GM23338 (cell line): Measurements from ENCODE around the gene OSGEPL1. TPM values are rescaled to one million over a fixed set of nuclear protein-coding genes. Genes with fewer than 3 reads are reported as not detected.

ENCODE experiments used
- ATAC-seq: fragments of 200-7000 bp; cut with Tn5 transposase; 3 replicates; pipeline ENCODE4 v1.9.1; 2020
- DNase-seq: peaks from one replicate; pipeline ENCODE4 v3.0.0-alpha.2; 2015; ENCODE audit warnings: low spot score
- H2AFZ ChIP-seq: fragments of 200-600 bp; sonication (generic); 2 replicates; pipeline ENCODE4 v1.8.0; 2016; ENCODE audit warnings: antibody characterized with exemption, mild to moderate bottlenecking, moderate library complexity
- H3F3A ChIP-seq: fragments of 200-600 bp; sonication (generic); replicated peaks from 2 replicates; pipeline ENCODE4 v1.8.0; 2017; ENCODE audit warnings: antibody characterized with exemption, mixed run types, low read depth
- H3K27ac ChIP-seq: fragments of 200-600 bp; sonication (generic); 2 replicates; pipeline ENCODE4 v1.6.1; 2016; ENCODE audit warnings: low read depth
- H3K27me3 ChIP-seq: fragments of 200-600 bp; sonication (generic); 2 replicates; pipeline ENCODE4 v1.8.0; 2016; ENCODE audit warnings: mild to moderate bottlenecking, mixed run types, moderate library complexity; ENCODE audit not compliant: insufficient read depth
- H3K36me3 ChIP-seq: fragments of 200-600 bp; sonication (generic); 2 replicates; pipeline ENCODE4 v1.8.0; 2016; ENCODE audit warnings: mild to moderate bottlenecking; ENCODE audit not compliant: insufficient read depth
- H3K4me1 ChIP-seq: fragments of 200-600 bp; sonication (generic); 2 replicates; pipeline ENCODE4 v1.8.0; 2016; ENCODE audit warnings: mild to moderate bottlenecking, moderate library complexity; ENCODE audit not compliant: insufficient read depth
- H3K4me2 ChIP-seq: fragments of 200-600 bp; sonication (generic); 2 replicates; pipeline ENCODE4 v1.7.1; 2017; ENCODE audit warnings: mixed run types
- H3K4me3 ChIP-seq: fragments of 200-600 bp; sonication (generic); 2 replicates; pipeline ENCODE4 v1.6.1; 2016; ENCODE audit warnings: mixed run types
- H3K79me2 ChIP-seq: fragments of 200-600 bp; sonication (generic); replicated peaks from 2 replicates; pipeline ENCODE4 v1.8.0; 2017; ENCODE audit warnings: mild to moderate bottlenecking; ENCODE audit not compliant: insufficient read depth
- H3K9me2 ChIP-seq: fragments of 200-600 bp; sonication (generic); 2 replicates; pipeline ENCODE4 v1.8.0; 2017; ENCODE audit not compliant: insufficient read depth
- H4K20me1 ChIP-seq: fragments of 200-600 bp; sonication (generic); replicated peaks from 2 replicates; pipeline ENCODE4 v1.8.0; 2017; ENCODE audit warnings: mild to moderate bottlenecking; ENCODE audit not compliant: insufficient read depth
- H3K27ac Mint-ChIP-seq: 2 replicates; pipeline ENCODE4 v1.8.0; 2020; ENCODE audit warnings: inconsistent platforms, mild to moderate bottlenecking, moderate library complexity, mixed read lengths
- H3K27me3 Mint-ChIP-seq: 3 replicates; pipeline ENCODE4 v1.8.0; 2022; ENCODE audit warnings: low read depth, mild to moderate bottlenecking, moderate library complexity, mixed read lengths, inconsistent platforms; ENCODE audit not compliant: insufficient read depth, poor library complexity
- H3K36me3 Mint-ChIP-seq: 3 replicates; pipeline ENCODE4 v1.8.0; 2021; ENCODE audit warnings: low read depth, mild to moderate bottlenecking, inconsistent platforms, moderate library complexity, mixed read lengths
- H3K4me1 Mint-ChIP-seq: 3 replicates; pipeline ENCODE4 v1.8.0; 2020; ENCODE audit warnings: mild to moderate bottlenecking, inconsistent platforms, mixed read lengths
- H3K4me3 Mint-ChIP-seq: 3 replicates; pipeline ENCODE4 v1.8.0; 2021; ENCODE audit warnings: moderate library complexity, mild to moderate bottlenecking, inconsistent platforms, mixed read lengths
- H3K9me3 Mint-ChIP-seq: 3 replicates; pipeline ENCODE4 v1.8.0; 2020; ENCODE audit warnings: moderate library complexity, mild to moderate bottlenecking, inconsistent platforms, mixed read lengths
- CREB1 ChIP-seq: fragments of 250-450 bp; sonication (Bioruptor Pico); IDR thresholded peaks from 2 replicates; pipeline ENCODE4 v1.5.0; 2020; ENCODE audit warnings: low read depth, mild to moderate bottlenecking, moderate library complexity
- CTCF ChIP-seq, 2 experiments: fragments of 200-600 bp in 1 of 2; sonication (generic) in 1 of 2; conservative IDR thresholded peaks; 2 replicates each; pipeline versions ENCODE4 v1.5.1 to v1.6.1; 2016 to 2017; ENCODE audit warnings: antibody characterized with exemption in 2 of 2, low read depth in 2 of 2, mild to moderate bottlenecking in 2 of 2, moderate library complexity in 1 of 2
- ETS1 ChIP-seq: IDR thresholded peaks from 2 replicates; pipeline ENCODE4 v1.6.1; 2016; ENCODE audit warnings: antibody characterized with exemption
- EZH2 ChIP-seq: fragments of 200-600 bp; sonication (generic); IDR thresholded peaks from one replicate; pipeline ENCODE4 v1.8.0; 2017; ENCODE audit warnings: antibody characterized with exemption, mild to moderate bottlenecking, low read depth; ENCODE audit not compliant: unreplicated experiment
- EZH2phosphoT487 ChIP-seq: fragments of 200-600 bp; sonication (generic); IDR thresholded peaks from one replicate; pipeline ENCODE4 v1.8.1; 2018; ENCODE audit warnings: antibody characterized with exemption; ENCODE audit not compliant: unreplicated experiment
- JUNB ChIP-seq: IDR thresholded peaks from one replicate; pipeline ENCODE4 v1.6.1; 2016; ENCODE audit warnings: antibody characterized with exemption; ENCODE audit not compliant: unreplicated experiment
- NANOG ChIP-seq: IDR thresholded peaks from 2 replicates; pipeline ENCODE4 v1.6.1; 2016; ENCODE audit warnings: antibody characterized with exemption, borderline replicate concordance
- POLR2AphosphoS5 ChIP-seq: IDR thresholded peaks from 2 replicates; pipeline ENCODE4 v1.6.1; 2016; ENCODE audit warnings: antibody characterized with exemption, low read depth
- REST ChIP-seq: IDR thresholded peaks from one replicate; pipeline ENCODE4 v1.6.1; 2018; ENCODE audit warnings: antibody characterized with exemption; ENCODE audit not compliant: unreplicated experiment
- STAT1 ChIP-seq: IDR thresholded peaks from one replicate; pipeline ENCODE4 v1.6.1; 2016; ENCODE audit warnings: antibody characterized with exemption; ENCODE audit not compliant: unreplicated experiment
- ZNF114 ChIP-seq: fragments of 250-450 bp; sonication (Bioruptor Pico); IDR thresholded peaks from 2 replicates; pipeline ENCODE4 v1.5.0; 2020; ENCODE audit warnings: mild to moderate bottlenecking, moderate library complexity
- ZNF331 ChIP-seq: fragments of 250-450 bp; sonication (Bioruptor Pico); IDR thresholded peaks from 2 replicates; pipeline ENCODE4 v1.5.0; 2020; ENCODE audit warnings: low read depth, mild to moderate bottlenecking, moderate library complexity
- ZNF462 ChIP-seq: fragments of 250-450 bp; sonication (Bioruptor Pico); IDR thresholded peaks from 2 replicates; pipeline ENCODE4 v1.5.0; 2020; ENCODE audit warnings: mild to moderate bottlenecking, moderate library complexity
- polyA plus RNA-seq: library from polyadenylated mRNA; unstranded; fragments of >200 nt; fragmentation: Nextera tagmentation; extraction: Ambion mirVana; gene quantifications from 2 replicates; pipeline ENCODE4 v1.2.1, GENCODE V29; 2016
- total RNA-seq: library from RNA; depleted of rRNA; stranded (reverse); fragments of >200 nt; shearing (Covaris generic); gene quantifications from 2 replicates; pipeline ENCODE4 v1.2.3, GENCODE V29; 2014

The OSGEPL1 gene
- total and polyA plus RNA-seq, 2 experiments from 2014 or later: 19.6 to 23.1 TPM

- Histone ChIP-seq H3K4me1 (0 out of 2 replicates have a peak, but pooled peaks cover 5% of the 10 kb centered on the region), H2AFZ (no peak overlapping the region), H3F3A (no peaks in the 10 kb centered on the region), H3K79me2 (peaks cover 77% of the 10 kb centered on the region), H3K4me2 (peak overlapping the region; percentile 75), H3K27ac (peak overlapping the region; percentile 93), H3K9me2 (no peaks in the 10 kb centered on the region), H4K20me1 (peaks cover 8% of the 10 kb centered on the region; the same call in 1 of the 2 replicates), H3K4me3 (peak overlapping the region; percentile 60), H3K27me3 (no peaks in the 10 kb centered on the region), H3K36me3 (peaks cover 20% of the 10 kb centered on the region)
- Mint-ChIP-seq H3K4me3 (peak overlapping the region; percentile 95), H3K27ac (peak overlapping the region; percentile 95), H3K4me1 (peaks cover 21% of the 10 kb centered on the region), H3K27me3 (peaks cover 2% of the 10 kb centered on the region), H3K9me3 (no peaks in the 10 kb centered on the region), H3K36me3 (peaks cover 60% of the 10 kb centered on the region)
- DNase-seq (no peak), ATAC-seq (peak; percentile 2; the same call in 1 of the 3 replicates)
- TF ChIP-seq ZNF462 (no peak), ZNF114 (CRISPR knock-in tag) (no peak), JUNB (no peak), NANOG (no peak), ETS1 (no peak), POLR2AphosphoS5 (no peak), EZH2phosphoT487 (no peak), CREB1 (CRISPR knock-in tag) (no peak), CTCF (conservative IDR thresholded peaks at IDR 0.05; ENCODE audit: low read depth in 2 of 2) (no peak), STAT1 (no peak), EZH2 (no peak), ZNF331 (CRISPR knock-in tag) (no peak), REST (no peak)
These were observed 20.9 kb upstream of the OSGEPL1 start for GRCh38 chr2:189783451-189783926.
